GM19328 (cell line): ENCODE data around the gene B3GNT9.
"Not testable (repeated sequence)": the region's sequence is repeated elsewhere in the genome, so short reads cannot be mapped to it uniquely, and the experiment has no call there.

Source experiments
- ATAC-seq: cut with Tn5 transposase; IDR thresholded peaks from one replicate; pipeline ENCODE4 v1.9.1; 2021; ENCODE audit warnings: mild to moderate bottlenecking, moderate library complexity; ENCODE audit not compliant: unreplicated experiment

Gene B3GNT9

GRCh38 chr16:67154578-67155294 is 3.9 kb upstream of the B3GNT9 start:
- ATAC-seq: no peak

- no peak for ATAC-seq
Measured at GRCh38 chr16:67151431-67152097, 766 bp upstream of the B3GNT9 start.

- ATAC-seq: no peak
Measured at GRCh38 chr16:67150047-67150832, 558 bp downstream of the B3GNT9 start.

GRCh38 chr16:67149276-67150046 is 1.3 kb downstream of the B3GNT9 start:
- no peak for ATAC-seq

GRCh38 chr16:67148656-67149275 is 2.0 kb downstream of the B3GNT9 start:
- ATAC-seq: no peak

GRCh38 chr16:67148221-67148620 is 2.6 kb downstream of the B3GNT9 start:
- ATAC-seq: no peak

GRCh38 chr16:67147437-67148140 is 3.2 kb downstream of the B3GNT9 start:
- ATAC-seq: no peak

GRCh38 chr16:67146523-67147357 is 4.1 kb downstream of the B3GNT9 start:
- no peak for ATAC-seq

GRCh38 chr16:67145746-67146145 is 5.1 kb downstream of the B3GNT9 start:
- no peak for ATAC-seq

GRCh38 chr16:67144943-67145342 is 5.9 kb downstream of the B3GNT9 start:
- no peak for ATAC-seq

- ATAC-seq: no peak
Measured at GRCh38 chr16:67142342-67142741, 8.5 kb downstream of the B3GNT9 start.

GRCh38 chr16:67141391-67141790 is 9.4 kb downstream of the B3GNT9 start:
- no peak for ATAC-seq

GRCh38 chr16:67137605-67138004 is 13.2 kb downstream of the B3GNT9 start:
- ATAC-seq: no peak

GRCh38 chr16:67129422-67129821 is 21.4 kb downstream of the B3GNT9 start:
- ATAC-seq: no peak

GRCh38 chr16:67128887-67129286 is 21.9 kb downstream of the B3GNT9 start:
- ATAC-seq: no peak

- no peak for ATAC-seq
Measured at GRCh38 chr16:67128417-67128816, 22.4 kb downstream of the B3GNT9 start.

- not testable (repeated sequence) for ATAC-seq
Measured at GRCh38 chr16:67122799-67123198, 28.0 kb downstream of the B3GNT9 start.

GRCh38 chr16:67120025-67120424 is 30.8 kb downstream of the B3GNT9 start:
- ATAC-seq: no peak

GRCh38 chr16:67117716-67118115 is 33.1 kb downstream of the B3GNT9 start:
- no peak for ATAC-seq
